SJSA1 (cell line): ENCODE results near the gene SLC15A2. TPM values are rescaled to one million over a fixed set of nuclear protein-coding genes. Genes with fewer than 3 reads are reported as not detected.

Experiments
- DNase-seq, 2 experiments: peaks; one replicate each; pipeline ENCODE4 v3.0.0-alpha.2; 2015 to 2020; ENCODE audit warnings: low spot score in 2 of 2, low read depth in 1 of 2
- H3K27ac ChIP-seq: fragments of 250-450 bp; sonication (Bioruptor Pico); 2 replicates; pipeline ENCODE4 v1.5.1; 2020; ENCODE audit warnings: mild to moderate bottlenecking, moderate library complexity
- H3K27me3 ChIP-seq: fragments of 250-450 bp; sonication (Bioruptor Pico); replicated peaks from 2 replicates; pipeline ENCODE4 v1.5.1; 2020; ENCODE audit warnings: mild to moderate bottlenecking, moderate library complexity
- H3K36me3 ChIP-seq: fragments of 250-450 bp; sonication (Bioruptor Pico); 2 replicates; pipeline ENCODE4 v1.5.1; 2020; ENCODE audit warnings: mild to moderate bottlenecking
- H3K4me1 ChIP-seq: fragments of 250-450 bp; sonication (Bioruptor Pico); replicated peaks from 2 replicates; pipeline ENCODE4 v1.6.1; 2021; ENCODE audit warnings: mild to moderate bottlenecking
- H3K4me3 ChIP-seq: fragments of 250-450 bp; sonication (Bioruptor Pico); 2 replicates; pipeline ENCODE4 v1.5.1; 2020; ENCODE audit warnings: mild to moderate bottlenecking
- H3K9me3 ChIP-seq: fragments of 250-450 bp; sonication (Bioruptor Pico); replicated peaks from 2 replicates; pipeline ENCODE4 v1.5.1; 2020; ENCODE audit warnings: mild to moderate bottlenecking
- total RNA-seq: library from RNA; depleted of rRNA; stranded (reverse); fragments of >200 nt; shearing (Covaris generic); gene quantifications from 2 replicates; pipeline ENCODE4 v1.2.3, GENCODE V29; 2014

SLC15A2 gene
- total RNA-seq, 1 experiment from 2014 or later, result not detected

DNA sequence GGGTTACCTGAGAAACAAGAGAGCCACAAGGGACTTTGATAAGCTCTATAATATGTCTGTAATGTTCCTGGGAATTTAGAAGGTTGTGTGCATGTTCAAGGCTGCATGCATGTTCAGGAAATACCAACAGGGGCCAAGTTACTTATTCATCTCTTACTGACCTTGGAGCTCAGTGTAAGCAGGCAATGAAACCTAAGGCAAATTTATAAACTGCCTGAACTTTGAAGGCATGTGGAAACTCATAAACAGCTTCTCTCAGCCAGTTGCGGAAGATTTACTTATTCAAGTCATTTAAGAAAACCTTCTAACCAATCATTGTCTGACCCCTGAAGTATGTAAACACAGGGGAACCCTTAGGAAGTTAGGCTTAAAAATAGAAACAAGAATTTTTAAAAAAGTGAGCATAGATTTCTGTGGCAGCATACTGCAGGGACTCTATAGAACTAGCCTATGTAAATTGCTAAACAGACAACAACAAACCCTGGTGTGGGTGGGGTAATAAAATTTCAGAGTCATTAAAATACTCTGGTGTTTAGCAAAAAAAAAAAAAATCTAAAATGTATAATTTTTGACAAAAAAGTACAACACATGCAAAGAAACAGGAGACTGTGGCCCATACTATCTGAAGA is 57.2 kb downstream of the SLC15A2 start:
- no peak for DNase-seq

DNA sequence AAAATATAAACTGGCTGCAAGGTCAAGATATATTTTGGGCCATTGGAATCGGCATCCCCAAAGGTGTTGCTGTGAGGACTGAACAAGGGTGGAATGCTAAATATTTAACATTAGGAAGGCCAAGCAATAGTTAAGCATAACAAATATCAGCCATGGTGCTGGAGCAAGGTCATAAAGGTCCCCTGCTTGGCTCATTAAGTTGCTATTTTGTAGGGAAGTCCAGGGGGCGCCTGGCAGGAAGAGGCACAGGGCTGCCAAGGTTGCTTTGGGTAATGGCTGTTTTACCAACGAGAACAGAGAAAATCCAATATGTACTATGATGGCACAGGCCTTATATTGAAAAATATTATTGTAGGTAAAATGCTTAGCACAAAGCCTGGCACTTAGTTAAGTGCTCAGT is 62.2 kb downstream of the SLC15A2 start:
- H3K4me3 ChIP-seq, result no peak overlapping the region
- H3K4me1 ChIP-seq, result no peaks in the 10 kb centered on the region
- no peak for DNase-seq
- H3K9me3 ChIP-seq, result no peaks in the 10 kb centered on the region
- no peak overlapping the region for H3K27ac ChIP-seq
- H3K27me3 ChIP-seq, result no peaks in the 10 kb centered on the region
- H3K36me3 ChIP-seq, result no peaks in the 10 kb centered on the region

More for the DNA sequence above, 57.2 kb downstream of the SLC15A2 start:
- Histone ChIP-seq H3K4me1 (no peaks in the 10 kb centered on the region), H3K27me3 (no peaks in the 10 kb centered on the region), H3K27ac (no peak overlapping the region), H3K9me3 (no peaks in the 10 kb centered on the region), H3K4me3 (no peak overlapping the region), H3K36me3 (no peaks in the 10 kb centered on the region)

GRCh38 chr3:121957674-121958415 is 63.6 kb downstream of the SLC15A2 start:
- H3K4me1 ChIP-seq, result no peaks in the 10 kb centered on the region
- no peaks in the 10 kb centered on the region for H3K27me3 ChIP-seq
- H3K36me3 ChIP-seq, result no peaks in the 10 kb centered on the region
- H3K27ac ChIP-seq, result no peak overlapping the region
- H3K9me3 ChIP-seq, result no peaks in the 10 kb centered on the region
- no peak overlapping the region for H3K4me3 ChIP-seq
- no peak for DNase-seq

DNA sequence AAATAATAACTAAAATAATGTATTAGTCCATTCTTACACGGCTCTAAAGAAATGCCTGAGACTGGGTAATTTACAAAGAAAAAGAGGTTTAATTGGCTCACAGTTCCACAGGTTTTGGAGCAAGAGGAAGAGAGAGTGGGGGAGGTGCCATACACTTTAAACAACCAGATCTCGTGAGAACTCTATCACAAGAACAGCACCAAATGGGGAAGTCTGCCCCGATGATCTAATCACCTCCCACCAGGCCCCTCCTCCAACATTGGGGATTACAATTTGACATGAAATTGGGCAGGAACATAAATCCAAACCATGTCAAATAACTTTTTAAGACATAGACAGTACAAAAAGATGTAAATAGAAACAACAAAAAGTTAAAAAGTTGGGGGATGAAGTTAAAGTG is 64.6 kb downstream of the SLC15A2 start:
- no peak overlapping the region for H3K4me3 ChIP-seq
- H3K4me1 ChIP-seq, result no peaks in the 10 kb centered on the region
- no peaks in the 10 kb centered on the region for H3K9me3 ChIP-seq
- no peaks in the 10 kb centered on the region for H3K27me3 ChIP-seq
- H3K36me3 ChIP-seq, result no peaks in the 10 kb centered on the region
- no peak for DNase-seq
- H3K27ac ChIP-seq, result no peak overlapping the region

GRCh38 chr3:121961283-121961682 is 67.1 kb downstream of the SLC15A2 start:
- no peak for DNase-seq

DNA sequence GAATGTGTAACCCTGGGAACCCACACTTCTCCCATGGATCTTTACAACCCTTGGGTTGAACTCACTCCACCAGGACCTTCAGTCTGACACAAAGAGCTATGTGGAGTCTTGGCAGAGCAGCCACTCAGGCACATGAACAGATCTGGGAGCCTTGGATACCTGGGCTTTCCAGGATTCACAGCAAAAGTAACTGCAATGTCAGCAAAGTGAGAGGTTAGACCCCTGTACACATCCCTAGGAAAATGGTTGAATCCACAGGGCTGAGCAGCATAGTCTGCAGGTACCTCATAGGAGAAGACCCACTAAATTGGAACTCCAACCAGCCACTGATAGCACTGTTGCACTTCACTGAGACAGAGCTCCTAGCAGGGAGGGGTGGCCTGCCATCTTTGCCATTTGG is 68.2 kb downstream of the SLC15A2 start:
- no peak overlapping the region for H3K4me3 ChIP-seq
- no peaks in the 10 kb centered on the region for H3K4me1 ChIP-seq
- H3K27me3 ChIP-seq, result no peaks in the 10 kb centered on the region
- H3K9me3 ChIP-seq, result no peaks in the 10 kb centered on the region
- H3K36me3 ChIP-seq, result no peaks in the 10 kb centered on the region
- no peak for DNase-seq
- H3K27ac ChIP-seq, result no peak overlapping the region

More at GRCh38 chr3:121961283-121961682, 67.1 kb downstream of the SLC15A2 start:
- Histone ChIP-seq H3K4me1 (no peaks in the 10 kb centered on the region), H3K36me3 (no peaks in the 10 kb centered on the region), H3K27ac (no peak overlapping the region), H3K27me3 (no peaks in the 10 kb centered on the region), H3K9me3 (no peaks in the 10 kb centered on the region), H3K4me3 (no peak overlapping the region)

GRCh38 chr3:121963608-121964007 is 69.4 kb downstream of the SLC15A2 start:
- H3K27ac ChIP-seq, result no peak overlapping the region
- no peaks in the 10 kb centered on the region for H3K9me3 ChIP-seq
- H3K27me3 ChIP-seq, result no peaks in the 10 kb centered on the region
- H3K4me1 ChIP-seq, result no peaks in the 10 kb centered on the region
- H3K36me3 ChIP-seq, result no peaks in the 10 kb centered on the region
- no peak overlapping the region for H3K4me3 ChIP-seq
- DNase-seq, result no peak

DNA sequence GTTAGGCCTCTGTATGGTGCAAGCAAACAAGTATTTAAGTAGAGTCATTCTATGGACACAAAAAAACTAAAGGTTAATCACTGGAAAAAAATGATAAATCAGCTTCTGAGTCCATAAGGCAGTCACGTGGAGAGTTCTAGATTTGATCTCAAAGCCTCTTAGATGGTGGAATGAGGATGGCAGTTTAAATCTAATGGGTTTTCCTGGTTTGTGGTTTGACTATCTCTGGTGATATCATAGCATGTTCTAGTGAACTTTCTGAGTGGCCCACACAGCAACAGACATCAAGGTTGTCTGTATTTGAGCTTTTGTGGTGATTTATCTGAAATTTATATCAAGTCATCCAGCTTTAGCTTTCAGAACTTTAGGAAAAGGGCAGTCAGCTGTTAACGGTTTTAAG is 75.4 kb downstream of the SLC15A2 start:
- DNase-seq, result no peak
- no peaks in the 10 kb centered on the region for H3K4me1 ChIP-seq
- H3K9me3 ChIP-seq, result no peaks in the 10 kb centered on the region
- no peak overlapping the region for H3K4me3 ChIP-seq
- no peaks in the 10 kb centered on the region for H3K36me3 ChIP-seq
- no peaks in the 10 kb centered on the region for H3K27me3 ChIP-seq
- no peak overlapping the region for H3K27ac ChIP-seq

- no peak overlapping the region for H3K4me3 ChIP-seq
- no peak for DNase-seq
- H3K4me1 ChIP-seq, result no peaks in the 10 kb centered on the region
- no peak overlapping the region for H3K27ac ChIP-seq
- no peaks in the 10 kb centered on the region for H3K9me3 ChIP-seq
- no peaks in the 10 kb centered on the region for H3K36me3 ChIP-seq
- no peaks in the 10 kb centered on the region for H3K27me3 ChIP-seq
Measured at GRCh38 chr3:121970047-121970446, 75.8 kb downstream of the SLC15A2 start.

GRCh38 chr3:121974601-121975111 is 80.5 kb downstream of the SLC15A2 start:
- DNase-seq, result no peak
- no peak overlapping the region for H3K4me3 ChIP-seq
- H3K36me3 ChIP-seq, result no peaks in the 10 kb centered on the region
- H3K27ac ChIP-seq, result no peak overlapping the region
- no peaks in the 10 kb centered on the region for H3K9me3 ChIP-seq
- no peaks in the 10 kb centered on the region for H3K4me1 ChIP-seq
- no peaks in the 10 kb centered on the region for H3K27me3 ChIP-seq

- Histone ChIP-seq H3K36me3 (no peaks in the 10 kb centered on the region), H3K27me3 (no peaks in the 10 kb centered on the region), H3K27ac (no peak overlapping the region), H3K9me3 (no peaks in the 10 kb centered on the region), H3K4me1 (no peaks in the 10 kb centered on the region), H3K4me3 (no peak overlapping the region)
- DNase-seq, result no peak
Measured at GRCh38 chr3:121975702-121976302, 81.6 kb downstream of the SLC15A2 start.

- H3K27ac ChIP-seq, result no peak overlapping the region
- no peaks in the 10 kb centered on the region for H3K36me3 ChIP-seq
- H3K4me1 ChIP-seq, result no peaks in the 10 kb centered on the region
- no peaks in the 10 kb centered on the region for H3K9me3 ChIP-seq
- no peak overlapping the region for H3K4me3 ChIP-seq
- no peak for DNase-seq
- no peaks in the 10 kb centered on the region for H3K27me3 ChIP-seq
Measured at GRCh38 chr3:121976727-121977126, 82.5 kb downstream of the SLC15A2 start.

- no peak for DNase-seq
- H3K4me3 ChIP-seq, result no peak overlapping the region
- H3K27me3 ChIP-seq, result no peaks in the 10 kb centered on the region
- H3K36me3 ChIP-seq, result no peaks in the 10 kb centered on the region
- H3K4me1 ChIP-seq, result no peaks in the 10 kb centered on the region
- H3K27ac ChIP-seq, result no peak overlapping the region
- H3K9me3 ChIP-seq, result no peaks in the 10 kb centered on the region
Measured at GRCh38 chr3:121979246-121979645, 85.0 kb downstream of the SLC15A2 start.

DNA sequence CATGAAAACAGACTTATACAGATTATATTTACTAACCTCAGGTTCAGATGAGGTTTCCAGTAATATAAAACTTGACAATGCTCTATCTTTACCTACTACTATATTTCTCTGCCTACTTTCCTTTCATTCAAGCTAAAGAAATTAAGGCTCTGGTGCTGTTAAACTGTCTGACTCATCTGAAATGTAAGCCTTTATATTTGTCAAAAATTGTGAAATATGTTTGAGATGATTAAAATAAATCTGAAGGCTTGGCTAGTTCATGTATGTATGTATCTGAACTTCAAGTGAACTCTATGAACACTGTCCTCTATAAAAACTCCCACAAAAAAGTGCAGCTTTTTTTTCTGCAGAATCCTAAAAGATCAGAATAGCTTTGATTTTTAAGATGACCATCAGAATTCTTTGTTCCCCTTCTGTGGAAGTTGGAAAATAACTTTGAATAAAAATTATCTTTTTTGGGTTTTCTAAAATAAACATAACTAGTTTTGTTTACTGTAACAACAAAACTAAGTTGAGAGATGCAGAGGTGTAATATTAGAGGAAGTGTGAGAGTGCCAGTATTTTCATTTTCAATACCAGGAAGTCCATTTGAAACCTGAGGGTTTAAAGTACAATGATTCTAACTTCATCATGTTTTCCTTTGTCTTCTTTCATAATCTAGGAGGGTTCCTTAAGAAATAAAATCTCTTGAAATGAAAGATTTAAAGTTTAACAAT is 85.7 kb downstream of the SLC15A2 start:
- Histone ChIP-seq H3K27me3 (no peaks in the 10 kb centered on the region), H3K4me3 (no peak overlapping the region), H3K4me1 (no peaks in the 10 kb centered on the region), H3K9me3 (no peaks in the 10 kb centered on the region), H3K36me3 (no peaks in the 10 kb centered on the region), H3K27ac (no peak overlapping the region)
- DNase-seq, result no peak
